ENCODE measurements around the gene ASNSD1.

The ASNSD1 gene

GRCh38 chr2:189661148-189661956, at the start of gene ASNSD1:
Gene ASNSD1, plus strand, starts transcription at chr2:189661459. Its CDS starts 4,674 bp downstream, at chr2:189666133.
- peak; percentile 100 for DNase-seq (ENCODE audit: low read depth, low spot score)

- DNase-seq (ENCODE audit: low read depth, low spot score) = peak; percentile 59
These were observed 48.1 kb upstream of the ASNSD1 start for GRCh38 chr2:189613077-189613636.

GRCh38 chr2:189613650-189614420, 47.4 kb upstream of the ASNSD1 start:
- DNase-seq (ENCODE audit: low read depth, low spot score) = peak; percentile 42

GRCh38 chr2:189614585-189614984, 46.7 kb upstream of the ASNSD1 start:
- DNase-seq (ENCODE audit: low read depth, low spot score) = no peak

GRCh38 chr2:189618197-189618596, 43.1 kb upstream of the ASNSD1 start:
- DNase-seq (ENCODE audit: low read depth, low spot score) = no peak

GRCh38 chr2:189621781-189622180, 39.5 kb upstream of the ASNSD1 start:
- DNase-seq (ENCODE audit: low read depth, low spot score) = no peak

- DNase-seq (ENCODE audit: low read depth, low spot score) = no peak
These were observed 38.2 kb upstream of the ASNSD1 start for GRCh38 chr2:189623049-189623448.

GRCh38 chr2:189624648-189625355, 36.5 kb upstream of the ASNSD1 start:
- DNase-seq (ENCODE audit: low read depth, low spot score) = no peak

GRCh38 chr2:189625636-189626035, 35.6 kb upstream of the ASNSD1 start:
- no peak for DNase-seq (ENCODE audit: low read depth, low spot score)

- DNase-seq (ENCODE audit: low read depth, low spot score) = no peak
These were observed 33.5 kb upstream of the ASNSD1 start for GRCh38 chr2:189627789-189628188.

GRCh38 chr2:189628817-189629530, 32.3 kb upstream of the ASNSD1 start:
- DNase-seq (ENCODE audit: low read depth, low spot score) = no peak

- DNase-seq (ENCODE audit: low read depth, low spot score) = no peak
These were observed 31.5 kb upstream of the ASNSD1 start for GRCh38 chr2:189629531-189630453.

- DNase-seq (ENCODE audit: low read depth, low spot score) = no peak
These were observed 29.4 kb upstream of the ASNSD1 start for GRCh38 chr2:189631849-189632248.

- no peak for DNase-seq (ENCODE audit: low read depth, low spot score)
These were observed 27.9 kb upstream of the ASNSD1 start for GRCh38 chr2:189633392-189633811.

GRCh38 chr2:189635353-189635752, 25.9 kb upstream of the ASNSD1 start:
- DNase-seq (ENCODE audit: low read depth, low spot score) = no peak

- no peak for DNase-seq (ENCODE audit: low read depth, low spot score)
These were observed 22.8 kb upstream of the ASNSD1 start for GRCh38 chr2:189638301-189639006.

GRCh38 chr2:189639007-189639609, 22.2 kb upstream of the ASNSD1 start:
- no peak for DNase-seq (ENCODE audit: low read depth, low spot score)

- no peak for DNase-seq (ENCODE audit: low read depth, low spot score)
These were observed 20.3 kb upstream of the ASNSD1 start for GRCh38 chr2:189641002-189641401.

GRCh38 chr2:189641590-189641989, 19.7 kb upstream of the ASNSD1 start:
- no peak for DNase-seq (ENCODE audit: low read depth, low spot score)
